AML-193 (cell line): Measurements from ENCODE around the gene IL6ST.
"Not testable (repeated sequence)": the region's sequence is repeated elsewhere in the genome, so short reads cannot be mapped to it uniquely, and the experiment has no call there.

Experiments
- DNase-seq, 2 experiments: peaks; one replicate each; lab custom pipeline; 2025; lab: John Stamatoyannopoulos, UW

Gene IL6ST

DNA sequence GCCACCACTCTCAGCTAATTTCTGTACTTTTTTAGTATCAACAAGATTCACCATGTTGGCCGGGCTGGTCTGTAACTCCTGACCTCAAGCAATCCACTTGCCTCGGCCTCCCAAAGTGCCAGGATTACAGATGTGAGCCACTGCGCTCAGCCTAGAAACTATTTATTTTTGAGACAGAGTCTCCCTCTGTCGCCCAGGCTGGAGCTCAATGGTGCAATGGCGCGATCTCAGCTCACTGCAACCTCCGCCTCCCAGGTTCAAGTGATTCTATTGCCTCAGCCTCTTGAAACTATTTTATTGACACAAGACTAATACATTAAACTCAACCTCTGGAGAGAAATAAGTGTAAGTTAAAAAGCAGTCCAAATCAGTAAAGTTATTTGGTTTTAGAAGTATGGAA, 34.0 kb downstream of the IL6ST start:
- no peak for DNase-seq

DNA sequence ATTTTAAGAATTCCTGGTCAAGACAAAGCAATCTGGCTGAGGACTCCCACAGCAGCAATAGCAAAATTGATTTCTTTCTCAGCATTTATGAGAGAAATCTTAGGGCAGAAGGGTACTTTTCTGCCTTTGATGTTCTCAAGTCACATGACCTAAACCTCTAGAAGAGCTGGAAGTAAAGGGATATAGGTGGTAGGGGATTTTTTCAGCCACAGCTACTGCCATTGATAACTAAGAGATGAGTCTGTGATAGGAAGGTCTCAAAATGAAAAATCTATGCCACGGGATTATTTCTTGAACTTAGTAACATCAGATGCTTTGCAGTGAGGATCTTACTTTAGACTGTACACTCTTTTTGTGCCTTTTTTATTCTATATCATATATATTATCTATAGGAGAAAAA, 35.6 kb downstream of the IL6ST start:
- DNase-seq, result no peak

DNA sequence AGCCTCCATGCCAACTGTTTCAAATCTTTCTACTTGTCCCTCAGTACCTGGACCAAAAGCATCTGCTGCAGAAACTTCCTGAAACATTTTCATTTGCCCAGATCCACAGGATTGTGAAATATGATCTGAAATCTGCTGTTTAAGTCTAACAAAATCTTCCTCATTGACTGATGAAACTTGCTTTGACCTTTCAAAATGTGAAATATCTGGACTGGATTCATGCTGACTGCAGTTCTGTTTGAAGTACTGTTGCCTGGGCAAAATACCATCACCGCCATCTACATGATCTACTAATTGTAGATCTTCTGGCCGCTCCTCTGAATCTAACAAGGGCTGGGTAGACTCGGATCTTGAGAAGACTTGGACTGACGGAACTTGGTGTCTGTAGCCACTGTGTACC, 53.6 kb downstream of the IL6ST start:
- DNase-seq, result not testable (repeated sequence)

DNA sequence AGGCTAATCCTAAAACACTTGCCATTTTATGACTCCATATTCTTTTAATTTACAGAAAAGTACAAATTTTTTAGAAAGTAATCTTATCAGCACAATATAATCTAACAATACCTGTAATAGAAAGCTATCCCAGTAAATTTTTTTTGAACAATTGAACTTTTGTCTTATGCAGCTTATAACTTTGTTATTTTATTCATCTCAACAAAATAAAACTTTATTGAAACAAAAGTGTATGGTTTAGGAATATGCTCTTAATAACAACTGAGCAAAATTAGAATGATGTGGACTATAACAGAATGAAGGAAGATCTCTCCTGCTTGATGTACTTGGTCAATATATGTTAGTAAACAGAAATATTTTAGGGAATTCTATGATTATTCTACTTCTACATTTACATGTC, 57.2 kb downstream of the IL6ST start:
- not testable (repeated sequence) for DNase-seq

DNA sequence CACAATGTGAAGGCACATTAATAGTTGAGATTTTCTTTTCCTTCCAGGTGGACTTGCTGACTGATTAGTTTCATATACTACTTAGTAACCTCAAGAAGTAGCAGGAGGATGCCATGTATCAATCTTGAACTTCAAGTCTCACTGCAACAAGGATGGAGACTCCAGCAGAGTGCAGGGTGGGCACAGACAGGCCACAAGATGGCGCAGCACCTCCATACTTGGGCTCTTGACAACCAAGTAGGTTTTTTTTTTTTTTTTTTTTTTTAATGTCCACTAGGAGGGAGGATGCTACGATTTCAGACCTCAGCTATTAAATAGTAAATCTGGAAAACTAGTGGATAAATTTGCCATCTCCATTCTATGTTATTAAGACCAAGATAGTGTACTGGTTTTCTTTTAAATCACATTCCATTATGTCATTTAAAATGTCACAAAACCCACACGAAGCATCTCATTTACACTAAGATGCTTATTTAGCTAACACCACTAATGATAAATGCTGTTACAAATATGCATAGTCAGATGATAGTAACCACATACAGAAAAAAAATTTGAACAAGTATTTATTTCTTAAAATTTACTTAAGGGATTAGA, 58.6 kb downstream of the IL6ST start:
- peak; percentile 56 to 60 for DNase-seq

DNA sequence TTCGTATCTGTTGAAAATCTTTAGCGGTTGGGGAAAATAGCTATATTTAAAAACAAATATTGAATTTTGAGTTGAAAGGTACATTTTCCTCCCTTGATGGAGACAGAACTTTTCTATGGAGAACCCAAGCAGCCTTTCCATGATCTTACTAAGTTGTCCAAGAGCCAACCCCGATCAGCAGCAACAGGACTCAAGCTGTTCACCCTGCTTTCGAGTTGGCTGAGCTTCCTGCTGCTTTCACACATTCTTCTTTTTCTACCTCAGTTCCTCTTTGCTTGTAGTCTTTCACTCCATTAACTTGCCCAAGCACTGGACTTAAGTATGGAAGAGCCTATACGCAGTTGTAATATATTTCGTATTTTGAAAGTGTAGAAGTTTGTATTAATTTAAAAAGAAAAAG, 59.4 kb downstream of the IL6ST start:
- no peak for DNase-seq

DNA sequence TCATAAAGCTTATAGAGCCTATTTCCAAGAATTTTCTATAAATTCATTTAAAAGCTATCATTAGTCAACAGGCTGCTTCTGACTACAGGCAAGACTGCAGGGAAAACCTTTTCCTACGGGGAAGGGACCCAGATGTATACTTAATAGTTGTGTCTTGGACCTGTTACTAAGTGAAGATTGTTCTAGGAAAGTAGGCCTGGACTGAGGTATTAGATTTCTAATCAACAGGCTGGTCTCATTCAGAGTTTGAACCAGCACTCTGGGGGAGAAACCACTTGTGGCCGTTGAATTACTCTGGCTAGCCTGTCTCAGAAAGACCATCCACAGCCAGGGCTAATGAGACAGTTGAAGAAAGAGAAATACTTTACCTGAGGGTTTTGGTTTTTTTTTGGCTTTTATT, 60.0 kb downstream of the IL6ST start:
- no peak for DNase-seq

DNA sequence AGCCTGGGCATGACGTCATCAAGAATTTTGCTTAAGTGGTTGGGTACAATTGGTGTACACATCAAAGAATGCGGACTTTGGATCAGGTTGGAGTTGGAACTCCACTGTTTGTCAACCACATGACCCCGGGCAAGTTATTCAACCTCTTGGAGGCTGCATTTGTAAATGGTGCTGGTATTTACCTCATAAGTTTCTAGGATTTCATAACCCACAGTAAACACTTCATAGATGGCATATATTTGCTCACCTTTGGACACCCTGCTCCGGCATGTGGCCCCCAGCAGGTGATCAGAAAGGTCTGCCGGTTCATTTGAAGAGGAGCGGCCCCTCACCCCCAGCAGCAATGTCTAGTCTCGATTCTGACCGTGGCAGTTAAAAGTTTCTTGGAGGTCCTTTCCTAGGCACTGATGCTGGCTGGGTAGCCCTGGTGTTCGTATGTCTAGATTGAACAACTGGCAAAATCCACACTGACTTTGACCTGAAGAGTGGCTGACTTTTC, 60.6 kb downstream of the IL6ST start:
- no peak for DNase-seq

DNA sequence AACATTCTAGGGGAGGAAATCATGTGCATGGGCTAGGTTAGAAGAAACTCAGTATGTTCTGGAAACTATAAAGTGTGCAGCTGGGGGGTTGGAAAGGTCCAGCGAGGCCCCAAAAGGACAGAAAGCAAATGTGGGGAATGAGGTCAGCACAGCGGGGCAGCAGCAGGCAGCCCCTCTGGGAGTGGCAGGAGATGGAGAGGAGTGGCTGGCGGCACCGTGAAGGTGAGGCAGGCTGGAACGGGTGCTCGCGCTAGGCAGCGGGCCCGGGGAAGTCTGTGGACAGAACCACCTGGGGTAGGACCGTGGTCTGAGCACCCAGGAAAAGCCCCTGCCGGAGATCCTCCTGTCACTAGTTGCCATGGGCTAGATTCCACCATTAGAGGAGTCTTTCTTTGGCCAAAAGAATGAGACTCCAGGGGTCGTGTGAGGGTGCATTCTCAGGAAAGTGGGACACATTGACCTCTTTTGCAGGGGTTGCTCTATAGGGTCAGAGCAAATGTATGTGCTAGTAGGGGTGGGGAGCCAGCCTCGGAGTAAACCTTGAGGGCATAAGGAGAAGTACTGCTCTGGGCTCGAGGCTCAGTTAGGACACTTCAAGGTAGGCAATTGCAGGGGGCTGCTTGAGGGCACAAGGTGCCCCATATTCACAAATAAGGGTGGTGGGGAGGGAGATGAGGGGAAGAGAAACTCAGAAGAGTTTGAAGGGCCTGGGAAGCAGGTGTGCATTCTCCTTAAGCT, 61.2 kb downstream of the IL6ST start:
- DNase-seq, result no peak

DNA sequence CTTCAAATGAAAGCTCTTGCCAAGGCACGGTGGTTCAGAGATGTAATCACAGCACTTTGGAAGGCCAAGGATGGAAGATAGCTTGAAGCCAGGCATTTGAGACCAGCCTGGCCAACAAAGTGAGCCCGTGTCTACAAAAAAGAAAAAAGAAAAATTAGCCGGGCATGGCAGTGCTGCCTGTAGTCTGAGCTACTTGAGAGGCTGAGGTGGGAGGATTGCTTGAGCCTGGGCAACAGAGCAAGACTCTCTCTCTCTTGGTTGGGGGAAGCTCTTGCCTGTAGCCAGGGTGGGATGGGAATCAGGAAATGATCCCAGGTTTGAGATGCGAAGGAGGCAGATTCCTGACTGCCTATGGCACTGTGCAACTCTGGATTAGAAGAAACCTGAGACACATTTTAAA, 62.1 kb downstream of the IL6ST start:
- no peak for DNase-seq

DNA sequence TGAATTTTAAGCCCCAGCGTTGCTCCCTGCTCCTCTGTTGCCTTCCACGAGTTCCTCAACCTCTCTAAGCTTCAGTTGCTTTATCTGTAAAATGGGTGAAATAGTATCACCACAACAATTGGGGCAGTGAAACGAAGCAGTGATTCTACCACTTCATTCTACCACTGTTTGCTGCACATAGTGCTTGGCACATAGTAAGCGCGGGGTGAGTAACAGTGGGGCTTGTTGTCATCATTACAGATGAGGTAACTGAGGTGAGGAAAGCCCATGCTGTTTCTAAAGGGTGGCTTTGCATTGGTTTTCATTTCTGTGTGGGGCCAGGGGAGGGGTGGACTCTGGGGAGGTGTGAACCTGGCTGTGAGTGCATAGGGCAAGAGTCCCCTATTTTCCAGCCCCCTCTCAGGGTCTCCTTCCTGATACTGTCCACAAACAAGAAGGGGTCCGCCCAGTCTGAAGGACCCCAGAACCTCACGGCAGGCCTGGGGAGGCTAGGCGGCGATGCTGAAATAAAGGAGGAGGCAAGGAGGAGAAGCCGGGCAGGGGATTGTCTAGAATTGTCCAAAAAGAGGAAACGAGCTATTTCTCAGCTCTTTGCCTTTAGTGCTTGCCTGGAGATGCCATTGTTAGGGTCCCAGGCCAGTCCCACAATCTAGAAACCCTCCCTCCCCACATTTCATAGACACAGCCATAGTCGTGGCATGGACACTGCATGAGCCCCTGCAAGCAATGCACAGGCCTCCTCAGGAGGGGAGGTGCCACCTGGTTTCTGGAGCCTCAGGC, 65.6 kb downstream of the IL6ST start:
- no peak for DNase-seq

DNA sequence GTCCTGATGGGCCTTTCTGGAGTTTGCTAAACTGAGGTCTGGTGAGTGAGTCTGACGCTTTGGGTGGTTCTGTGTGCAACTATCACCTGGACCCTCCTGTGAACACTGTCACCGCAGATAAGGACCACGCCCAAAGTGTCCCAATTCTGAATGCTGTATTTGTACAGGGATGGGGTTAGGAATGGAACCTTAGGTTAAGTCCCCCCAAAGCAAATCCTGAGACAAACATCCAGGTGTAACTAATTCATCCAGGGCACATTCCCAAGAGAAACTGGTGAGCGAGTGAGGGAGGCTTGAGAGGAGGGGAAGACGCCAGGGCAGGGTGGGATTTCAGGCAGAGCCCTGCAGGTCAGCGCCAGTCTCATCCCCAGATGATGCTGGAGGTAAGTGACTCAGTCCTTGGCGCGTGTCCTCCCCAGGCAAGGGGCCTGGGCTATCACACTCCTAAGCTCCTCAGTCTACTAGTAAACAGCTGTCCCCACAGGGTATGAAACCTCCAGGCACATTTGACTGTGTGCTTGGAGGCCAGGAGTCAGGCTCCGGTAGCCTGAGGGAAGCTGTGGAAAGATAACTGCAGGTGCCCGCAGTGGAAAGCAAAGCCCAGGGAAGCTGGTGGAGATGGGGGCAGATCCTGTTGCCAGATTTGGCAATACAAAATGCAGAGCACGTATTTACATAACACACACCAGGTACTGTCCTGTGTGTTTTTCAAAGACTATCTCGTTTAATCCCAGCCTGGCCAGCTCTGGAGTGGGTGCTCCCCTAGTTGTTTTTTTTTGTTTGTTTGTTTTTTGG, 66.7 kb downstream of the IL6ST start:
- DNase-seq, result no peak

DNA sequence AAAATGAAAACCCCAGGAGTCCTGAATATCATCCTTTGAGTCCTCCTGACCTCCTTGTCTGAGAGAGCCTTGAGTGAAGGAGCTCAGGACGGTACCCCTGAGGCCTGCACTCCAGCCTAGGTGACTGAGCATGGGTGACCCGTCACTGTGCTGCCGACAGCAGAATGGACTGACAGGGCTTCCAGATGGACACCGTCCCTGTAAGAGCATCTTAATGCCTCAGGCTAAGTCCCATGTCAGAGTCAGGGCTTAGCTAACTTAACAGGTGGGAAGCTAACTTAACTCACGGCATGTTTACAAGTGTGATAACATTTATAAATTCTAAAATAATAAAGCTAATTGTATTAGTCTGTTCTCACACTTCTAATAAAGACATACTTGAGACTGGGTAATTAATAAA, 68.3 kb downstream of the IL6ST start:
- DNase-seq, result no peak

DNA sequence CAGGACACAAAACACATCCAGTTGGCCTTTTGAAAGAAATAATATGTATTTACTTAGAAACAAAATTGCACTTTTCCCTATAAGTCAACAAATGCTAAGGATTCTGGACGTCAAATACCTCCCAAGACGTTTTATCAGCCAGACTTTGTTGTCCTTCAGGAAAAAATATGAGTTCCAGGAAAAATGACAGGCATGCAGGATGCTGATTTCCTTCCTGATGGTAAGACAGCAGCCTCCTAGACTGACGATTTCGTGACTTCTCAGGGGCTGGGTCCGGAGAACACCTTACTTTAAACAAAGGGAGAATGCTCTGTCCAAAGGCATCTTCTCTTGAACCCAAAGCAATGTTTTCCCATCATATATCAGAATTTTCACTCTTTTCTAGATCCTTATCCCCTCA, 69.1 kb downstream of the IL6ST start:
- no peak for DNase-seq

DNA sequence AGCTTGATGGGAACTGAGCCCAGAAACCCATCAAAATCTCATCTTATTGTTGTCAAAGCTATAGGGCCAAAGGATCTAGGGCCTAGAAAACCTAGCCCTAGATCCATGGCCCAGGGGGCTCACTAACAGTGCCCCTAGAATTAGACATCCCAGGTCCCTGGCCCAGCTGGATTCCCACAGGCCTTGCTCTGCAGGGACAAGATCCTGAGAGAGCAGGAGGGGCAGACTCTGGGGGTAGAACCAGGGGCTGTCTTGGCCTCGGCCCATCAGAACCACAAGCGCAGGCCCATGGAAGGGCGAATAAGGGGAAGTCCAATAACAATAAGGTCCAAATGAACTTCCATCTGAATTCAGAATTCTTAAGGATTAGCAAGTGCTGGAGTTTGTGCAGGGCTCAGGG, 69.6 kb downstream of the IL6ST start:
- DNase-seq, result no peak

DNA sequence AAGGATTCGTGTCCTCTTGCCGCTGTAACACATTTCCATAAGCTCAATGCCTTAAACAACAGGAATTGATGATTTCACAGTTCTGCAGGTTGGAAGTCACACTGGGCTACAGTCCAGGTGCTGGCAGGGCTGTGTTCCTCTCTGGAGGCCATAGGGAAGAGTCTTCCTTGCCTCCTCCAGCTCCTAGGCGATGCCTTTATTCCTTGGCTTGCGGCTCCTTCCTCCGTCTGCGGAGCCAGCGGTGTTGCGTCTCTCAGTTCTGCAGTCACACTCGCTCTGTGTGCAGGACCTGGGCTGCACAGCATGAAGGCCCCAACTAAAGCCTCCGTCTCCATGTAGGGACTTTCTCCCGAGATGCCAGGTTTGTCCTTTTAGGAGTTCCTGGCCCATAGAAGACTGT, 70.0 kb downstream of the IL6ST start:
- DNase-seq, result no peak

DNA sequence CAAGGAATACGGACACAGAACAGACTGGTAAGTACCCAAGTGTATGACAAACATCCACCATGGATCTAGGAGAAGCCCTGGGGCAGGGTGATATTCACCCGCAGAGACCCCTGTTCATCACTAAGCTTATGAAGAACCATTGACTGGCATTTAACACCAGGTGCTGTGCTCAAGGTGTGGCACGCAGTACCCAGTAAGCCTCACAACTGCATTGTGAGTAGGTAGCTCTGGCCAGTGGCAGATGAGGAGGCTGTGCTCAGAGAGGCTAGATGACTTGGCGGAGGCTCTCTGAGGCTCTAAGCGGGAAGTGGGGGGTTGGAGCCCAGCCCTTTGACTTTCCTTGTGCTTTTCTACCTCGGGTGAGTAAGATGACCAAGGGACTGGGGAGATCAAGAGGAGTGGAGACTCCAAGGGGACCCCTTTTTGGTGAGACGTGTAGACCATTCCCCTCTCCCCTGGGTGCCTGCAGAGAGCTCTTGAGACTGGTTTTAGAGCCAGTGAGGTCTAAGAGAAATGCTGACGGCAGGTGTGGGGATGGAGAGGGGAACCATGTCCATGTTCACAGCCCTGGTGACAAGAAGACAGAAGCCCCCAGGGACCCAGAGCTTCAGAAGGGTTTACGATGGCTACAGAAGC, 70.8 kb downstream of the IL6ST start:
- DNase-seq, result no peak

DNA sequence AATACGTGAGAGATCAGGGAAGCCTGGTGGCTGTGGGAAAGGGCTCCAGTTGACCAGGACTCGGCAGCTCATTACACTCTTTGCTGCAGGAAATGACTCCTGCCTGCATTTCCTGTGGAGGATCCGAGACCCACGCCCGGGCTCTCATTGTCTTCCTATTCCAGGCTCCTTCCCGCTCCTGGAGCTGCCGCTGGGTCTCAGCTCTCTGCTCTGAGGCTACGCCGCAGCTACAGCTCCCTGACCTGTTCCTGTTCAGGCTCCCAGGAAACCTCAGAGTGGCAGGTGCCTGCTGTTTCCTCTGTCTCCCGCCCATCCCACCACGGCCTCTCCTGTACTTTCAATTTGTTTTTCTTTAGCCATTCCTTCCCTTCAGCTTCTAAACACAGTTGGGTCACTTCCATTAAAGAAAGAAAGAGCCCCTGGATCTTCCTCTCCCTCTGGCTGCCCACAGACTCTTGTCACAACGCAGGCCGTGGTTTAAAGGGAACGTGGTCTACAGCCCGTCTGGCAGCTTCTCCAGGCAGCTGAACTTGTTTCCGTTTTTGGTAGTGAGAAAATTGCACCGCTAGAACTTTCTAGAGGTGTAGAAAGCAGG, 71.5 kb downstream of the IL6ST start:
- DNase-seq, result peak; percentile 21 to 35

DNA sequence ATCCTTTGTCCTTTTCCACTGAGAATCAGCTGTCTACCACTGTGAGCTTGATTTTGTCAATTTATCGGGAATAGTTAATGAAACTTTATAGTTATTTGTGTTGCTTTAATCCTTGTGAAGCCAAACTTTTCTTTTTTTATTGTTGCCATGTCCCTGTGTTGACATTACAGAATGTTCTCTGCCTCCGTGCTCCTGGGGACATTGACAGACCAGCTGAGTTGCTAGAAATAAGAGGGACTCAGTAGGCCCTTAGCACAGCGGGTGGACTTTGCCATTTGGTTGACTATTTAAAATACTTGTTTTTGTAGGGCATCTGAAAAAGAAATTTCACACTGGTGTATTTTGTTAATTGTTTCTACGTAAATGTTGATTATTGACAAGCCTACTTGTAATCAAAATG, 73.1 kb downstream of the IL6ST start:
- DNase-seq, result no peak

DNA sequence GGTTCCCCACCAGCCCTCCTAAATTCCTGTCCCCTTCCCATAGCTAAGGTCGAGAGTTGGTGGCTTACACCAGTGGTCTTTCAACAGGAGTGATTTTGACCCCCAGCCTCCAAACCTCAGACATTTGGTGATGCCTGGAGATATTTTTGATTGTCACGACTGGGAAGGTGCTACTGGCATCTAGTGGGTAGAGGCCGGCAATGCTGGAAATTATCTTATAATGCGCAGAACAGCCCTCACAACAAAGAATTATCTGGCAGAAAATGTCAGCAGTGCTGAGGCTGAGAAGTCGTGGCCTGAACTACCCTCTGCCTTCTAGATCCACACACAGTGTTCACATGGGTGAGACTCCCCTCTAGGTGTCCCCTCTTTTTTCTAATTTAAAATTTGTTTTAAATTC, 74.0 kb downstream of the IL6ST start:
- peak in 1 of 2 experiments; percentile 1 for DNase-seq

DNA sequence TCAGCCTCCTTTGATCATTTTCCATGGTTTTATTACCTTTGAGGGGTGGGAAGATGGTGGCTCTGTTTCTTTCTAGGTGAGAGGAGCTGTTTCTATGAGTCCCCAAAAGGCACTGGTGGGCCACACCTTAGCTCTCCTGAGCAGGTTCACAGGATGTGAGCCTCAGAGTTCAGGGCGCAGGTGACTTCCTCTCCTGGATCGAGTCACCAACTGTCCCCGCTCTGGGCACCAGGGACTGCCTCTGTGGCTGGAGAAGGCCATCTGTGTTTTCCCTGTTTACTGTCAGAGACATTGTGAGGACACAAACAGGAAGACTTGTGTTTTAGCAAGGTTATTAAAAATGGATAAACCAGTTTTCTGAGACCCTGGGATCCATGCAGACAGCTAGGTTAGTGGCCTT, 75.1 kb downstream of the IL6ST start:
- DNase-seq, result no peak
